Forelimb muscle (tissue), 1 donor: Measurements from ENCODE around the gene DCP1A. TPM values are rescaled to one million over a fixed set of nuclear protein-coding genes. Genes with fewer than 3 reads are reported as not detected.
"Not testable (repeated sequence)": the region's sequence is repeated elsewhere in the genome, so short reads cannot be mapped to it uniquely, and the experiment has no call there.

ENCODE experiments used
- DNase-seq: peaks from one replicate; pipeline ENCODE4 v3.0.0-alpha.2; 2013; ENCODE audit warnings: low read depth
- polyA plus RNA-seq: library from polyadenylated mRNA; unstranded; fragments of 120-200 nt; gene quantifications from one replicate; pipeline ENCODE4 v1.2.1, GENCODE V29; 2013; ENCODE audit not compliant: insufficient read length

DCP1A gene
- polyA plus RNA-seq, 1 donor = 21.3 TPM

DNA sequence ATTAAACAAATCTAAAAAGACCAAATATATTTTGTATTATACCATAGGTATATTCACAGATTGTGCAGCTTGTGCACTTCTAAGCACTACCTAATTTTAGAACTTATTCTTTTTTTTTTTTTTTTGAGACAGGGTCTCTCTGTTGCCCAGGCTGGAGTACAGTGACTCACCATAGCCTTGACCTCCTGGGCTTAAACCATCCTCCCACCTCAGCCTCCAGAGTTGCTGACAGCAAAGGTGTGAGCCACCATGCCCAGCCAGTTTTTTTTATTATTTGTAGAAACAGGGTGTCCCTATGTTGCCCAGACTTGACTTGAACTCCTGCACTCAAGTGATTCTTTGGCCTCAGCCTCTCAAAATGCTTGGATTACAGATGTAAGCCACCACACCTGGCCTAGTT is 79.6 kb downstream of the DCP1A start:
- DNase-seq = no peak

DNA sequence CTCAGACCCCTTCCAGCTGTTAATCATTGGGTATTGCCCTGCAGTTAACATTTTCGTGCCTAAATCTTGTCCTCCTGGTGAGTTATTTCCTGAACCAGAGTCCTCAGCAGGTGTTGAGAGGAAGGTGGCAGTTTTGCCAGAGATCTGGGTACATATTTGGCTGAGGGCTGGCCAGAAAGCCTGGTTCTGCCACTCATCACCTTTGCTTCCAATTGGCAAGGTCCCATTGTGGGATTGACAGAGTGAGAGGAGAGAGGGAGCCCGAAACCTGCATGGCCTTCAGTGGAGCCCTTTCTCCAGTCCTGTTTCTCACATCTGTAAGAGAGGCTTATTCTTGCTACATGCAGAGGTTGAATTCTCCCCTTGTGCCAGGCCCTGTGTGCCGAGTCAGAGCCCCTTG is 82.6 kb downstream of the DCP1A start:
- DNase-seq = no peak

GRCh38 chr3:53263907-53264306 is 83.4 kb downstream of the DCP1A start:
- DNase-seq = no peak

DNA sequence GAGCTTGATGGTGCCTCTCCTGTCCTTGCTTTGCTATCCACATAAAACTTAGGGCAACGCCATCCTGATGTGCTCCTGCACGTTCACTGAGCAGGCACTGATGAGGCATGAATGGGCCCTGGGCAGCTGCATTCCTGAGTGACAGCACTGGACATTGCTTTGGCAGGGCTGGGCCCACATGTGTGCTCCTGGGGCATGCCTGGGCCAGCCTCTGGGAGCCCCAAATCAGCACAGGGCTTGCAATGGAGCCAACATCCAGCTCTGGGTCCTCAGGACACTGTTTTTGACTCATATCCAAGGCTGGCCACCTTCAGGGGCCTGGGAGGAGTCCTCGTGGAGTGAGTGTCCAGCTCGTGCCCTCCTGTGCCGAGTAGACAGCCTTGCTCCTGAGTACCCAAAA is 85.6 kb downstream of the DCP1A start:
- no peak for DNase-seq

DNA sequence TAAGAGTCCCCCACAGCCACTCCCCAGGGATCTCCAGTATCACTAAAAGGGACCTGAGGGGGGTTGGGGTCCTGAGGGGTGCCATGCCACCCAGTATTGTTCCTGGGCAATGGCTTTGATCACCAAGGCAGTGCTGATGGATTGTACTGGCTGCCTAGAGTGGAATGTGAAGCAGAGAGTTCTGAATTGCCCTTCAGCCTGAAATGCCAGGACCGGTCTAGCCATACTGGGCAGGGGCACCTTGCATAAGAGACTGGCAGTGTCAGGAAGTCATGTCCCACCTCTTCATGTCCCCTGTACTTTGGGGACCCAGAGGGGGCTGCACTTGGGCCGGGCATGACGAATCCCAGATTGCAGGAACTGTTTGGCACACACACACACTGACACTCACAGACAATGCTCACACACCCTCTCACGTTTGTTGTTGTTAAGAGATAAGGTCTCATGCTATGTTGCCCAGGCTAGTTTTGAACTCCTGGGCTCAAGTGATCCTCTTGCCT is 87.0 kb downstream of the DCP1A start:
- DNase-seq = no peak

DNA sequence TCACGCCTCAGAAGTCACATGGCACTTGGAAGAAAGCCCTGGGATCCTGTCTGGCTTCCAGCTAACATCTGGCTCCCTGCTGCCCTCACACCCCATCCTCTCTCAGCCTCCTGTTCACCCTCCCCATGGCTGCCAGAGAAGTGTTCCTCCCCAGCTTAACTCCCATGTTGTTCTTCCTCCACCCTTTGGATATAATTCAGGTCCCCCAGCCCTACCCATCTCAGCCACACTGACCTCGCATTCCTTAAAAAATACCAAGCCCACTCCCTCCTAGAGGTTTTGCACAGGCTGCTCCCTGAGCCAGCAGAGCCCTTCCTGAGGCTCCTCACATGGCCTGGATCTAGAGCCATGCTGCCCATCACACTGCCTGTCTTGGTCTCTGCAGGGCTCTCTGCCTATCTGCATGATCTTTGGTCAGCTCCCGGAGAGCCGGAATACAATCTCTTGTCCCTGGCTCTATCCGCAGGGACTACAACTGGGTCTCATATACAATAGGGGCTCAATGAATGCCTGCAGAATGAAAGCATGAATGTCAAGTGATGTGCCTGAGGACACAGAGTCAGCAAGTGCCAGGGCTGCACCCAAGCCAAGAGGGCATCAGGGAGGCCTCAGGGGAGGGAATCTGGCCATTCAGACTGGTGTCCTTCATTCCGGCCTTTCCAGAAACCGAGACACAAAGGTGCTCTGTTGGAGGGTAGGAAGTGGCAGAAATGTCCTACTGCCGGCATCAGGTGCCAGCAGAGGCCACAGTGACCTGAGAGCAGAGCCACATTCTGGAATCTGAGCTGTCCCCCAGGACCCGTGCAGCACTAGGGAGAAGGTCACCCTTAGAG is 87.7 kb downstream of the DCP1A start:
- DNase-seq = no peak

DNA sequence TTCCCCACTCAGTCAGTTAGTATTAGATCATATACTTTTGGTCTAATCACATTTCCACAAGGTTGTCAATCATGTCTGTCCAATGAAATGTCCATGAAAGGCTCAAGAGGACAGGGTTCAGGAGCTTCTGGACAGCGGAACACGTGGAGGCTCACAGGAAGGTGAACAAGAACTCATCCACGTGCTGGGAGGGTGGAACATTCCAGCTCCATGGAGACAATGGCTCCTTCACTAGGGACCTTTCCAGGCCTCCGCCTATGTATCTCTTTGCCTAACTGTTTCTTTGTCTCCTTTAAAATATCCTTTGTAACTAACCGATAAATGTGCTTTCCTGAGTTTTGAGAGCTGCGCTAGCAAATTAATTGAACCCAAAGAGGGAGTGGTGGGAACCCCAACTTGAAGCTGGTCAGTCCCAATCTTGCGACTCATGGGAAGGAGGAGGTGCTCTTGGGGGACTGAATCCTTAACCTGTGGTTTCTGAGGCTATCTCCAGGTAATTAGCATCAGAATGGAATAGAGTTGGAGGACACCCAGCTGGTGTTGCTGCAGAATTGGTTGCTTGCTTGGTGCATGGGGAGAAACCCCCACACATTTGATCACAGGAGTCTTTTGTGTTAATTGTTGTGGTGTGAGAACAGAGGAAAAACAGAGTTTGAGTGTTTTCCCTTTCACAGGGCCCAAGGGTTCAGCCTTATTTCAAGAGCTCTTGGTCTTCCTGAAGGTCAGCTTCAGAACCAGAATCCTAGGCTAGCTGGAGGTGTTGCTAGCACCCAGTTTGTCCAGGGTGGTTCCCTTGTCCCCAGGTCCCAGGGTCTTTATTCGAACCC is 88.5 kb downstream of the DCP1A start:
- no peak for DNase-seq

DNA sequence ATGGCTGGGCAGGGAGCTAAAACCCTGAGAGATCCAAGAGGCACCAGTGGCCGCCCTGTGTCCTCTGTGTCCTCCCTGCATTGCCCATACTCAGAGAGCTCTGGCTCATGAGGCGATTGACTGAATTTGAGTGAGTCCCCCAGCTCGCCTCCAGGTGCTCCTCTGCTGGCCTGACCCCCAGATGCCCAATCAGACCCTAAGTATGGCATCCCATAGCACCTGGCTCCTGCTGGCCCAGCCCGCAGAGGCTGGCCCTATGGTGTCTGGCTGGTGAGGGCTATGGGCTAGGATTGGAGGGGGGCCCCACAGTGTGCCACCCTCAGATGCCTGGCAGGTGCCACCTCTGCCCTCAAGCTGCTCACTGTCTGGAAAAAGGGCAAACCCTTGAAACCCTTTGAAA is 89.9 kb downstream of the DCP1A start:
- DNase-seq = no peak

GRCh38 chr3:53256704-53257055 is 90.7 kb downstream of the DCP1A start:
- no peak for DNase-seq

GRCh38 chr3:53255775-53256703 is 91.3 kb downstream of the DCP1A start, which contains the start of gene TKT:
TSS of gene TKT (minus strand) at chr3:53256022. CDS start at chr3:53255942, 80 bp downstream.
- DNase-seq = no peak

GRCh38 chr3:53255423-53255774 is 91.9 kb downstream of the DCP1A start:
- no peak for DNase-seq

- DNase-seq = no peak
Measured at GRCh38 chr3:53254509-53255422, 92.6 kb downstream of the DCP1A start.

DNA sequence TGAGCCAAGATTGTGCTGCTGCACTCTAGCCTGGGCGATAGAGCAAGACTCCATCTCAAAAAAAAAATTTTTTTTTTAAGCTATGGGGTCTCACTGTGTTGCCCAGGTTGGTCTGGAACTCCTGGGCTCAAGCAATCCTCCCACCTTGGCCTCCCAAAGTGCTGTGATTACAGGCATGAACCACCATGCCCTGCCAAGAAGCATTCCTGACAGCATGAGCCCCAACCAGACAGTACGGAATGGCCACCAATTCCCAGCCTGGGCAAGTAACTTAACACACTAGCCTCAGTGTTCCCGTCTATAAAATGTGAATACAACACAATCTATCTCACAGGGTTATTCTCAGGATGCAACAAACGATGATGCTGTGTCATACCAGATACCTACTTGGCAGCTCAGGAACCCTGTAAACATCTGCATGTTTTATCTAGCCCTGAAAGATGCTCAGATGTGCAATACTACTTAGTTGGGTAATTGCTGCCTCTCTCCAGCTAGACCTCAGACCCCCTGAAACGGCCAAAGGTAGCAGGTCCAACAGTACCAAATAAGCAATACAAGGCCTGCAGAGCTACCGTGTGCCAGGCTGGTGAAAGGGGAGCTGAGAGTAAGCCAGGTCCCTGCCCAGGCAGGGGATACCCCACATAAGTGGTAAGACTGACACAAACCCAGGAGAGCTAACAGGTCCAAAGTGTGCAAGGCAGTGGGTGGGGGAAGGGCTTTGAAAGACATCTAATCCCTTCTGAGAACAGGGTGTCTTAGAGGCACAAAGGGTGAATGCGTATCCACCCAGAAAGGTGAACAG is 93.4 kb downstream of the DCP1A start:
- DNase-seq = no peak

GRCh38 chr3:53252947-53253322 is 94.4 kb downstream of the DCP1A start:
- DNase-seq = not testable (repeated sequence)

DNA sequence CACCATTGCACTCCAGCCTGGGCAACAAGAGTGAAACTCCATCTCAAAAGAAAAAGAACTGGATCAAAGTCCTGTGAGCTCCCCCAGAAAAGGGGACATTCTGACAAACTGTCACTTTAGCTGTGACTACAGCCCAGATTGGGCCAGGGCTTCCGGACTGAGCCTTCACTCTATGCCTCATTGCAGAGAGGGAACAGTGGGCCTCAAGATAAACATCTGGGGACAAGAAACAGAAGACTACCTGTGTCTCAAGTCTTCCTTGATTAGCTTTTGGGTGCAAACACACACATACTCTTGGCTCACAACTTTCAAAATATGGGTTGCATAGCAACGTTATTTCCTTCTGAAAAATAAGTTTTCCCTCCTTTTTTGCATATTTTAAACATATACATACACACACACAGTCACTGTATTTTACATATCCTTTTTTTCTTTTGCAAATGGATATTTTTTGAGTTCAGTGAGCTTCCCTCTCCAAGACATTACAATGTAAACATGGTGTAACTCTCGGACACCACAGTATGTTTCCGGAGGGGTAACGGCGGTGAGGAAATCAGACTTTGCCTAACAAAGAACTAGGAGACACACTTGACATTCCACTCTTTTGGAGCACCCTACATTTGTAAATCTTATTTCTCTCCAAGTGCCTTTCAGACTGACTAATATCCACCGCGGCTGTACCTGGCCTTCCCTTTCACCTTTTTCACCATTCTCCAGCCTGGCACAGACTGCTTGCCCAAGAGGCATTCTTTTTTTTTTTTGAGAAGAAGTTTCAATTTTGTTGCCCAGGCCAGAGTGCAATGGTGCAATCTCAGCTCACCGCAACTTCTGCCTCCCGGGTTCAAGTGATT is 95.0 kb downstream of the DCP1A start:
- DNase-seq = no peak

- DNase-seq = no peak
Measured at GRCh38 chr3:53250881-53251605, 96.3 kb downstream of the DCP1A start.

- no peak for DNase-seq
Measured at GRCh38 chr3:53250453-53250852, 96.9 kb downstream of the DCP1A start.

GRCh38 chr3:53248161-53248560 is 99.2 kb downstream of the DCP1A start:
- no peak for DNase-seq
